Esophagus muscularis mucosa (tissue), 3 donors: ENCODE measurements around the gene TMED1.

Experiments
- POLR2A ChIP-seq: fragments of 450-650 bp; IDR thresholded peaks from one replicate; pipeline ENCODE4 v1.6.1; 2017; ENCODE audit warnings: antibody characterized with exemption, moderate library complexity, mild to moderate bottlenecking, low read depth
- TF ChIP-seq, protein P1 (sequence below), 3 experiments: fragments of 200-600 bp in 2 of 3; fragments of 450-650 bp in 1 of 3; sonication (generic) in 2 of 3; IDR thresholded peaks; one replicate each; pipeline ENCODE4 v1.5.1; 2017 to 2019; ENCODE audit warnings: antibody characterized with exemption in 3 of 3, mild to moderate bottlenecking in 2 of 3, moderate library complexity in 1 of 3

DNA sequence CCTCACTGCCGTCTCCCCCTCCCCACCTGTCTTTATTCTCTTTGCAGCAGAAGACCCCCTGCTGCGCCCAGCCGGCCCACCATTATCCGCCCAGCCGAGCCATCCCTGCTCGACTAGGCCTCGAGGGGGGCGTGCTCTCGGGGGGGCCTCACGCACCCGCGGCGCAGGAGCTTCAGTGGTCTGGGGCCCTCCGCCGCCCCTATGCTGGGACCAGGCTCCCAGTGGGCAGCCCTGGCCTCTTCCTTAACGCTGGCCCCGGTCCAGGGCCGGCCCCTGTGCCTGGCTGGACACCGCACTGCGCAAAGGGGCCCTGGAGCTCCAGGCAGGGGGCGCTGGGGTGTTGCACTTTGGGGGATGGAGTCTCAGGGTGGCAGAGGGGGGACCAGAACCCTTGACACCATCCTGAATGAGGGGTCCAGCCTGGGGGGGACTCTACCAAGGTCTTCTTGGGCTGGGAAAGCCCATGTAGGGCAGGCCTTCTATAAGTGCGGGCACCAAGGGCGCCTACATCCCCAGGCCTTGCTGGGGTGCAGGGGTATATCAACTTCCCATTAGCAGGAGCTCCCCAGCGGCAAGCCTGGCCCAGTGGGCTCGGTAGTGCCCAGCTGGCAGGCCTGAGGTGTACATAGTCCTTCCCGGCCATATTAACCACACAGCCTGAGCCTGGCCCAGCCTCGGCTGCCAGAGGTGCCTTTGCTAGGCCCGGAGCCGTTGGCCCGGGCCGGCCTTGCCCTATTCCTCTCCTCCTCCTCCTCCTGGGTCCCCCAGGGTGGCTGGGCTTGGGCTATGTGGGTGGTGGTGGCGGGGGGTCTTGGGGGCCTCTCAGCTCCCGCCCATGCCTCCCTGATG is 4.9 kb downstream of the TMED1 start:
- no peak for TF ChIP-seq POLR2A
- TF ChIP-seq, protein P1, sequence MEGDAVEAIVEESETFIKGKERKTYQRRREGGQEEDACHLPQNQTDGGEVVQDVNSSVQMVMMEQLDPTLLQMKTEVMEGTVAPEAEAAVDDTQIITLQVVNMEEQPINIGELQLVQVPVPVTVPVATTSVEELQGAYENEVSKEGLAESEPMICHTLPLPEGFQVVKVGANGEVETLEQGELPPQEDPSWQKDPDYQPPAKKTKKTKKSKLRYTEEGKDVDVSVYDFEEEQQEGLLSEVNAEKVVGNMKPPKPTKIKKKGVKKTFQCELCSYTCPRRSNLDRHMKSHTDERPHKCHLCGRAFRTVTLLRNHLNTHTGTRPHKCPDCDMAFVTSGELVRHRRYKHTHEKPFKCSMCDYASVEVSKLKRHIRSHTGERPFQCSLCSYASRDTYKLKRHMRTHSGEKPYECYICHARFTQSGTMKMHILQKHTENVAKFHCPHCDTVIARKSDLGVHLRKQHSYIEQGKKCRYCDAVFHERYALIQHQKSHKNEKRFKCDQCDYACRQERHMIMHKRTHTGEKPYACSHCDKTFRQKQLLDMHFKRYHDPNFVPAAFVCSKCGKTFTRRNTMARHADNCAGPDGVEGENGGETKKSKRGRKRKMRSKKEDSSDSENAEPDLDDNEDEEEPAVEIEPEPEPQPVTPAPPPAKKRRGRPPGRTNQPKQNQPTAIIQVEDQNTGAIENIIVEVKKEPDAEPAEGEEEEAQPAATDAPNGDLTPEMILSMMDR (IDR thresholded peaks at IDR 0.05): no peak
